ENCODE measurements around the gene DACH1. TPM values are rescaled to one million over a fixed set of nuclear protein-coding genes. Genes with fewer than 3 reads are reported as not detected.

Gene DACH1
- total RNA-seq, 4 donors from 2014 or later, result 1.2 to 7.9 (median 4.4) TPM

- no peak for TF ChIP-seq CTCF (IDR thresholded peaks at IDR 0.05; ENCODE audit: low read depth)
Measured at GRCh38 chr13:71605744-71606143, 261.3 kb downstream of the DACH1 start.

- TF ChIP-seq CTCF (IDR thresholded peaks at IDR 0.05; ENCODE audit: low read depth), result no peak
Measured at GRCh38 chr13:71603255-71603654, 263.7 kb downstream of the DACH1 start.

GRCh38 chr13:71602344-71602743 is 264.7 kb downstream of the DACH1 start:
- TF ChIP-seq CTCF (IDR thresholded peaks at IDR 0.05; ENCODE audit: low read depth), result no peak

- no peak for TF ChIP-seq CTCF (IDR thresholded peaks at IDR 0.05; ENCODE audit: low read depth)
Measured at GRCh38 chr13:71597150-71597549, 269.9 kb downstream of the DACH1 start.

- TF ChIP-seq CTCF (IDR thresholded peaks at IDR 0.05; ENCODE audit: low read depth), result no peak
Measured at GRCh38 chr13:71596116-71596515, 270.9 kb downstream of the DACH1 start.

- no peak for TF ChIP-seq CTCF (IDR thresholded peaks at IDR 0.05; ENCODE audit: low read depth)
Measured at GRCh38 chr13:71593566-71593965, 273.4 kb downstream of the DACH1 start.

- no peak for TF ChIP-seq CTCF (IDR thresholded peaks at IDR 0.05; ENCODE audit: low read depth)
Measured at GRCh38 chr13:71591374-71591773, 275.6 kb downstream of the DACH1 start.
